ENCODE measurements around the gene ATP10B.

- no peak for TF ChIP-seq SIN3A (IDR thresholded peaks at IDR 0.05; ENCODE audit: borderline replicate concordance, low read depth, low read length)
- no peak for TF ChIP-seq CTCF (IDR thresholded peaks at IDR 0.05)
- TF ChIP-seq GABPA (IDR thresholded peaks at IDR 0.05; ENCODE audit: low read depth): no peak
- no peak for TF ChIP-seq FOXM1 (IDR thresholded peaks at IDR 0.05; ENCODE audit: low read depth)
- no peak for TF ChIP-seq YY1 (IDR thresholded peaks at IDR 0.05; ENCODE audit: low read depth)
- no peak for TF ChIP-seq MAX (IDR thresholded peaks at IDR 0.05; ENCODE audit: low read depth)
- no peak for TF ChIP-seq EP300 (IDR thresholded peaks at IDR 0.05; ENCODE audit: borderline replicate concordance in 1 of 2, low read depth in 1 of 2, low read length in 1 of 2)
- no peak for TF ChIP-seq SMC3 (IDR thresholded peaks at IDR 0.05; ENCODE audit: low read depth, low read length)
- no peak for TF ChIP-seq GATA2 (CRISPR knock-in tag; IDR thresholded peaks at IDR 0.05)
- no peak for TF ChIP-seq USF2 (IDR thresholded peaks at IDR 0.05; ENCODE audit: borderline replicate concordance, low read depth, low read length)
- no peak for TF ChIP-seq CHD2 (IDR thresholded peaks at IDR 0.05; ENCODE audit: low read length, partially characterized antibody)
Measured at GRCh38 chr5:160694896-160695295, 157.1 kb downstream of the ATP10B start.

Measured in SK-N-SH (cell line).